ENCODE results near the gene UTF1.

The UTF1 gene

GRCh38 chr10:133230044-133230361 is at the start of gene UTF1:
UTF1 (plus strand) TSS chr10:133230217; CDS start chr10:133230289, 72 bp downstream.
- Histone ChIP-seq H3K9ac (ENCODE audit: low read depth in 1 of 2, low read length in 2 of 2) (no peak within 1 kb of the TSS), H3K4me3 (ENCODE audit: low read depth in 1 of 2, low read length in 2 of 2) (no peak within 1 kb of the TSS), H3K36me3 (ENCODE audit: control insufficient read depth in 1 of 2, insufficient read depth in 2 of 2, low read length in 2 of 2) (no peaks in the 10 kb centered on the region), H3K9me3 (ENCODE audit: control insufficient read depth in 1 of 2, low read length in 2 of 2) (no peaks in the 10 kb centered on the region), H3K27me3 (ENCODE audit: control insufficient read depth in 1 of 2, insufficient read depth in 2 of 2, low read length in 2 of 2) (peaks cover 24 to 30% of the 10 kb centered on the region in 2 donors), H3K27ac (ENCODE audit: low read depth, low read length) (no peak within 1 kb of the TSS), H3K4me1 (ENCODE audit: control insufficient read depth in 1 of 2, insufficient read depth in 2 of 2, low read length in 2 of 2) (no peaks in the 10 kb centered on the region)

DNA sequence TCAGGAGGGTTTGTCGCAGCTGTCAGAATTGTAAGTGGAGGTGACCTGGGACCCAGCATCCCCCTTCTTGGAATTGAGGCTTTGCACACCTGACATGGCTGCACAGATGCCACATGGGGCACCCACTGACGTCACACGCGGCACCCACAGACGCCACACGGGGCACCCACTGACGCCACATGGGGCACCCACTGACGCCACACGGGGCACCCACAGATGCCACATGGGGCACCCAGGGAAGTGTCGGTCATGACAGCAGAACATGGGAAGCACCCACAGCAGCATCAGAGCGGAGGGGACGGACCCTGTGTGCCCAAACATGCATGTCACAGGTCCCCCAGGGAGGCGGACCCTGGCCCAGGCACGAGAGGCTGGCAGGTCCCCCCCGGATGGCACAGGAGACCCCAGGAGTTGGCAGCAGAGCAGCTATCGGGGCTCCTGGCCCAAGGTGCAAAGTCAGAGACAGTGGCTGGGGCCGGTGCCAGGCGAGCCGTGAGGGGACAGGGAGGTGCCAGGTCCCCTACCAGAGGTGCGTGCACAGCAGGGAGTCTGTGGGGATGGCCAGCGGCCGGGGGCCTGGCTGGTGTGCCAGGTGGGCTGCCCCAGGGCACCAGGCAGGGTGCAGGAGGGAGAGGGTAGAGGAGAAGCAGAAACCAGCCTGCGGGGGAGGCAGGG is 48.9 kb upstream of the UTF1 start:
- H3K27me3 ChIP-seq (ENCODE audit: control insufficient read depth in 1 of 2, insufficient read depth in 2 of 2, low read length in 2 of 2) = no peaks in the 10 kb centered on the region

DNA sequence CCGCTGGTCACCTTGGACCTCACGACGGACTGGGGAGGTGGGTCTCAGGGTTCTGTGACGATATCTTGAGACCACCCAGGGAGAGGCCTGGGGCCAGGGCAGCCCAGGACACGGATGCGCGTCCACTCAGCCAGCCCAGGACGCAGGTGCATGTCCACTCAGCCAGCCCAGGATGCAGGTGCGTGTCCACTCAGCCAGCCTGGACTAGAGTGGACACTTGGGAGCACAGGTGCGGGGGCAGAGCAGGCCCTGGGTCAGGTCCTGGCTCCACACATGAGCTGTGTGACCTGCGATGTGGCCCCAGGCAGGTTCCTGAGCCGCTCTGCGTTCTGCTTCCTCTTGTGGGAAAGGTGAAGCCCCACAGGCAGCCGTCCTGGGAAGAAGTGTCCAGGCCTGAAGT is 47.8 kb upstream of the UTF1 start:
- Histone ChIP-seq H3K4me1 (ENCODE audit: control insufficient read depth in 1 of 2, insufficient read depth in 2 of 2, low read length in 2 of 2) (no peaks in the 10 kb centered on the region), H3K4me3 (ENCODE audit: low read depth in 1 of 2, low read length in 2 of 2) (no peak overlapping the region), H3K9ac (ENCODE audit: low read depth in 1 of 2, low read length in 2 of 2) (no peak overlapping the region), H3K36me3 (ENCODE audit: control insufficient read depth in 1 of 2, insufficient read depth in 2 of 2, low read length in 2 of 2) (no peaks in the 10 kb centered on the region), H3K9me3 (ENCODE audit: control insufficient read depth in 1 of 2, low read length in 2 of 2) (peaks cover 10% of the 10 kb centered on the region in 2 donors), H3K27me3 (ENCODE audit: control insufficient read depth in 1 of 2, insufficient read depth in 2 of 2, low read length in 2 of 2) (no peaks in the 10 kb centered on the region), H3K27ac (ENCODE audit: low read depth, low read length) (no peak overlapping the region)

More for the DNA sequence above, 48.9 kb upstream of the UTF1 start:
- Histone ChIP-seq H3K9me3 (ENCODE audit: control insufficient read depth in 1 of 2, low read length in 2 of 2) (peaks cover 11 to 16% of the 10 kb centered on the region in 2 donors), H3K36me3 (ENCODE audit: control insufficient read depth in 1 of 2, insufficient read depth in 2 of 2, low read length in 2 of 2) (no peaks in the 10 kb centered on the region), H3K4me1 (ENCODE audit: control insufficient read depth in 1 of 2, insufficient read depth in 2 of 2, low read length in 2 of 2) (no peaks in the 10 kb centered on the region), H3K4me3 (ENCODE audit: low read depth in 1 of 2, low read length in 2 of 2) (no peak overlapping the region), H3K9ac (ENCODE audit: low read depth in 1 of 2, low read length in 2 of 2) (no peak overlapping the region), H3K27ac (ENCODE audit: low read depth, low read length) (no peak overlapping the region)

GRCh38 chr10:133182791-133183645 is 47.0 kb upstream of the UTF1 start:
- Histone ChIP-seq H3K27ac (ENCODE audit: low read depth, low read length) (no peak overlapping the region), H3K4me1 (ENCODE audit: control insufficient read depth in 1 of 2, insufficient read depth in 2 of 2, low read length in 2 of 2) (no peaks in the 10 kb centered on the region), H3K36me3 (ENCODE audit: control insufficient read depth in 1 of 2, insufficient read depth in 2 of 2, low read length in 2 of 2) (no peaks in the 10 kb centered on the region), H3K27me3 (ENCODE audit: control insufficient read depth in 1 of 2, insufficient read depth in 2 of 2, low read length in 2 of 2) (no peaks in the 10 kb centered on the region), H3K9ac (ENCODE audit: low read depth in 1 of 2, low read length in 2 of 2) (no peak overlapping the region), H3K4me3 (ENCODE audit: low read depth in 1 of 2, low read length in 2 of 2) (no peak overlapping the region), H3K9me3 (ENCODE audit: control insufficient read depth in 1 of 2, low read length in 2 of 2) (peaks cover 2% of the 10 kb centered on the region in 2 donors)

DNA sequence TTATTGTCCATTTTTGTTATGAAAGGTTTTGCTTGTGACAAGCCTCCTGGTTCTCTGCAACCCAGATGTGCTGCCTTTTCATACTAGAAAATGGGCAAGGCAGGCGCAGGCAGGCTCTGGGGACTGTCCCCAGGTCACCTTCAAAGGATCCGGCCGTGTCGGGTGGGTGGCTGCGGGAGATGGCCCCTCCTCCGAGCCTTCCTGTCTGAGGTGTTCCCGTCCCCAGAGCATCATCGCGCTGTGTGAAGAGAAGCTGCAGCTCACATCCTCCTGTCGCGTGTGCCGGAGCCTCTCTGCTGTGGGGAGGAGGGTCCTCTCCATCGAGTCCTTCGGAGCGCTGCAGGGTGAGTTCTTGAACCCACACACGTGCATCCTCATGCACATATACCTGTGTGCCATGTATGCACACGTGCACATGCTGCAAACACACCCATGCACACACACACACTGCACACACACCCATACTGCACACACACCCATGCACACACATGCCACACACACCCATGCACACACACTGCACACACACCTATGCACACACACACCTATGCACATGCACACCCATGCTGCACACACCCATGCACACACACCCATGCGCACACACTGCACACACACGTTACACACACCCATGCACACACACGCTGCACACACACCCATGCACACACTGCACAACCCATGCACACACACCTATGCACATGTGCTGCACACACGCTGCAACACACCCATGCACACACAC is 46.2 kb upstream of the UTF1 start:
- Histone ChIP-seq H3K36me3 (ENCODE audit: control insufficient read depth in 1 of 2, insufficient read depth in 2 of 2, low read length in 2 of 2) (no peaks in the 10 kb centered on the region), H3K27me3 (ENCODE audit: control insufficient read depth in 1 of 2, insufficient read depth in 2 of 2, low read length in 2 of 2) (no peaks in the 10 kb centered on the region), H3K9ac (ENCODE audit: low read depth in 1 of 2, low read length in 2 of 2) (no peak overlapping the region)

DNA sequence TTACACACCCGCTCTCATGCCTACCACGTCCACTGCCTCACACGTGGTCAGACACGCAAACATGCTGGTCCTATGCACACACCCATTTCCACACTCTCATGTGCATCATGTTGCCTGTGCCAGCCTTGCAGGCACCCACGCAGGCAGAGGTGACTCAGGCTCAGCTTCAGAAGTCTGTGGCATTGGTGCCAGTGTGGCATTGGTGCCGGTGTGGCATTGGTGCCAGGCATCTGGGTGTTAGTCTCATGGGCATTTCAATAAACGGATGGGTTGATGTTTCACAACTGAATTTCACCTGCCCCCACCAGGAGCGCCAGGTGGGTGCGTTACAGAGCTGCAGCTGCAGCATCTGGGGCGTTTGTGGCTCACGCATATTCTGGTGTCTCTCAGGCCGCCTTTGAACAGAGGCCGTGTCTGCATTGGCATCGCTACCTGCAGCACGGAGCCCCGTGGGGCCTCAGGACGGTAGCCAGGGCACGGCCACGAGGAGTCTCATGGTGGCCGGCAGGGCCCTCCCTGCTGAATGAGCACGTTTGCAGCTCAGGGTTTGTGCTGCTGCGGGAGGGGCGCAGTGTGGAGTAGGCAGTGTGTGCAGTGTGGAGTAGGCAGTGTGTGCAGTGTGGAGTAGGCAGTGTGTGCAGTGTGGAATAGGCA is 45.3 kb upstream of the UTF1 start:
- no peaks in the 10 kb centered on the region for H3K9me3 ChIP-seq (ENCODE audit: control insufficient read depth in 1 of 2, low read length in 2 of 2)
- no peak overlapping the region for H3K9ac ChIP-seq (ENCODE audit: low read depth in 1 of 2, low read length in 2 of 2)
- H3K36me3 ChIP-seq (ENCODE audit: control insufficient read depth in 1 of 2, insufficient read depth in 2 of 2, low read length in 2 of 2) = no peaks in the 10 kb centered on the region
- no peak overlapping the region for H3K4me3 ChIP-seq (ENCODE audit: low read depth in 1 of 2, low read length in 2 of 2)
- no peaks in the 10 kb centered on the region for H3K4me1 ChIP-seq (ENCODE audit: control insufficient read depth in 1 of 2, insufficient read depth in 2 of 2, low read length in 2 of 2)
- H3K27me3 ChIP-seq (ENCODE audit: control insufficient read depth in 1 of 2, insufficient read depth in 2 of 2, low read length in 2 of 2) = no peaks in the 10 kb centered on the region
- no peak overlapping the region for H3K27ac ChIP-seq (ENCODE audit: low read depth, low read length)

More for the DNA sequence above, 46.2 kb upstream of the UTF1 start:
- no peak overlapping the region for H3K4me3 ChIP-seq (ENCODE audit: low read depth in 1 of 2, low read length in 2 of 2)
- H3K9me3 ChIP-seq (ENCODE audit: control insufficient read depth in 1 of 2, low read length in 2 of 2) = no peaks in the 10 kb centered on the region
- no peak overlapping the region for H3K27ac ChIP-seq (ENCODE audit: low read depth, low read length)
- no peaks in the 10 kb centered on the region for H3K4me1 ChIP-seq (ENCODE audit: control insufficient read depth in 1 of 2, insufficient read depth in 2 of 2, low read length in 2 of 2)

DNA sequence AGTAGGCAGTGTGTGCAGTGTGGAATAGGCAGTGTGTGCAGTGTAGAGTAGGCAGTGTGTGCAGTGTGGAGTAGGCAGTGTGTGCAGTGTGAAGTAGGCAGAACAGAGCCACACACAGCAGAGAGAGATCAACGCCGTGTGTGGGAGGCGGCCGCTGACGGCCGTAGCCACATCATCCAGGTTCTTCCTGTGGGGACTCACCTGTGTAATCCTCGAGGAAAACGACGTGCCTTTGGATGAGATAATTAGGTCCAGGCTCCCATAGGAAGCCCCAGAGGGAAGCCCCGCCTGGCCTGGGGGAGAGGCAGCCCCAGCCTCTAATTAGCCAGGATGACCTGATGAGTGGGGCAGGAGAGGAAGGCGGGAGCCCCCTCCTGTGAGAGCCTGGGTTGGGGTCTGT is 44.6 kb upstream of the UTF1 start:
- H3K27ac ChIP-seq (ENCODE audit: low read depth, low read length) = no peak overlapping the region
- no peaks in the 10 kb centered on the region for H3K36me3 ChIP-seq (ENCODE audit: control insufficient read depth in 1 of 2, insufficient read depth in 2 of 2, low read length in 2 of 2)
- H3K9ac ChIP-seq (ENCODE audit: low read depth in 1 of 2, low read length in 2 of 2) = no peak overlapping the region
- no peaks in the 10 kb centered on the region for H3K9me3 ChIP-seq (ENCODE audit: control insufficient read depth in 1 of 2, low read length in 2 of 2)
- H3K27me3 ChIP-seq (ENCODE audit: control insufficient read depth in 1 of 2, insufficient read depth in 2 of 2, low read length in 2 of 2) = no peaks in the 10 kb centered on the region
- H3K4me1 ChIP-seq (ENCODE audit: control insufficient read depth in 1 of 2, insufficient read depth in 2 of 2, low read length in 2 of 2) = no peaks in the 10 kb centered on the region
- no peak overlapping the region for H3K4me3 ChIP-seq (ENCODE audit: low read depth in 1 of 2, low read length in 2 of 2)

GRCh38 chr10:133185916-133186315 is 44.1 kb upstream of the UTF1 start:
- no peaks in the 10 kb centered on the region for H3K27me3 ChIP-seq (ENCODE audit: control insufficient read depth in 1 of 2, insufficient read depth in 2 of 2, low read length in 2 of 2)
- H3K27ac ChIP-seq (ENCODE audit: low read depth, low read length) = no peak overlapping the region
- H3K36me3 ChIP-seq (ENCODE audit: control insufficient read depth in 1 of 2, insufficient read depth in 2 of 2, low read length in 2 of 2) = no peaks in the 10 kb centered on the region
- no peak overlapping the region for H3K4me3 ChIP-seq (ENCODE audit: low read depth in 1 of 2, low read length in 2 of 2)
- H3K4me1 ChIP-seq (ENCODE audit: control insufficient read depth in 1 of 2, insufficient read depth in 2 of 2, low read length in 2 of 2) = no peaks in the 10 kb centered on the region
- H3K9ac ChIP-seq (ENCODE audit: low read depth in 1 of 2, low read length in 2 of 2) = no peak overlapping the region
- H3K9me3 ChIP-seq (ENCODE audit: control insufficient read depth in 1 of 2, low read length in 2 of 2) = no peaks in the 10 kb centered on the region

DNA sequence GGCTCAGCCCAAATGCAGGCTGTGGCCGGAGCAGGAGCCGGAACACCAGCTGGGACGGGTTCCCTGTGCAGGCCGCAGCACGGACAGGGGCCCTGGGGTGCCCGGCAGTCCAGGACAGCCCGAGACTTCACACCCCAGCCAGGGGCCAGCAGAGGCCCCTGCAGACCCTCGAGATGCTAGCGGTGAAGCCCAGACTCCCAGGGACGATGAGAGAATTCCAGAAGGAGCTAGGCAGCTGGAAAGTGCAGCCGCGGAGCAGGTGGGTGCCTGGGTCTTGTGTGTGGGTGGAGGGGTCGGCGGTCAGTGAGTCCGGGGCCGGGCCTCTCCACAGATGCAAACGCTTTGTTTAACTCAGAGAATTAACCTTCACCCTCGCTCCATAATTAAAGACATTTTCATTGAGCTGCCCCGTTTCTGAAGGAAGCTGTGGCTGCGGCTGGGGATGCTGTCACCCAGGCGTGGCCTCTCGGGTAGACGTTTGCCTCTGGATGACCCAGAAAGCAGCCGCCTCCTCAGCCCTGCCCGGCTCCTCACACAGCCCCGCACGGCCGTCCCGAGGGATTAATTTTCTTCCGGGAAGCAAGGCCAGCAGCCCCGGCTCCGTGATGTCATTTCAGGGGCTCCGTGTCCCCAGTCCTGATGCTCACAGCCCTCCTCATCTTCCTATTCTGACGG is 43.5 kb upstream of the UTF1 start:
- Histone ChIP-seq H3K27me3 (ENCODE audit: control insufficient read depth in 1 of 2, insufficient read depth in 2 of 2, low read length in 2 of 2) (no peaks in the 10 kb centered on the region), H3K9me3 (ENCODE audit: control insufficient read depth in 1 of 2, low read length in 2 of 2) (no peaks in the 10 kb centered on the region), H3K4me1 (ENCODE audit: control insufficient read depth in 1 of 2, insufficient read depth in 2 of 2, low read length in 2 of 2) (no peaks in the 10 kb centered on the region), H3K27ac (ENCODE audit: low read depth, low read length) (no peak overlapping the region), H3K4me3 (ENCODE audit: low read depth in 1 of 2, low read length in 2 of 2) (no peak overlapping the region), H3K36me3 (ENCODE audit: control insufficient read depth in 1 of 2, insufficient read depth in 2 of 2, low read length in 2 of 2) (no peaks in the 10 kb centered on the region), H3K9ac (ENCODE audit: low read depth in 1 of 2, low read length in 2 of 2) (no peak overlapping the region)
